ENCODE data around the gene NKAIN4. TPM values are rescaled to one million over a fixed set of nuclear protein-coding genes. Genes with fewer than 3 reads are reported as not detected.

The NKAIN4 gene
- total and polyA plus RNA-seq, 4 donors = not detected

DNA sequence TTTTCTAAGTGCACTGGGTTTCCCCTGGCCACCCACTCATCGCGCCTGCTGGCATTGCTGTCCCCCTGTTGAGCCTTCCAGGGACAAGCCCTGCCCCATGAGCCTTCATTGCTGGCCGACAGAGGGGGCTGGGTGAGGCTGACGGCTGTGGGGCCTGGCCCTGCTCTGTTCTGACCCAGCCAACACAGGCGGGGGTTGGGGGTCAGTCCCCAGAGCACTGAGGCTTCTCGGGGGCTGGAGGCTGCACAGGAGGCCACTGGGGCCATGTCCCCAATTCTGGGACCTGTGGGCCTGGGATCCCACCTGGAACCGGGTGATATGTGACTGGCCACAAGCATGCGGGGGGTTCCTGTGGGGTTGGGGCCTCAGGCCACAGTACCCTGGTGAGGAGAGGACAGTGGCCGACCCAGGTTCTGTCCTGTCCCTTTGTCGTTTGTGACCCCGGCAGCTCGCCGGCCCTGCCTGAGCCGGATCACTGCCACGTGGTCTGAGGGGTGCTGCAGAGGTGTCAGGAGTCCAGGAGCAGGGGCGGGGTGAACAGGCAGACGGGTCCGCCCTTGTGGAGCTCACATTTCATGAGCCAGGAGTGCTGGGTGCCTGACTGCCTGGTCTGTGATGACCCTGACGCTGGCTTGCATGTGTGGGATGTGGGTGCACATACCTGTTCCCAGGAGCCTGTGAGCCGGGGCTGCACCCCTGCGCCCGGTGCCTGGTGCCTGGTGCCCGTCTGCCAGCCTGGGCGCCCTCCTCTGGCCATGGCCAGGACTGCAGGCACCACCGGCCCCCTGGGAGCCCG lies 36.6 kb upstream of the NKAIN4 start:
- Histone ChIP-seq H3K9me3 (ENCODE audit: control insufficient read depth, low read length) (no peaks in the 10 kb centered on the region), H3K27me3 (ENCODE audit: control insufficient read depth in 1 of 2, insufficient read depth in 2 of 2, low read length in 1 of 2) (no peaks in the 10 kb centered on the region), H3K4me3 (ENCODE audit: low read length in 2 of 2) (no peak overlapping the region), H3K4me1 (ENCODE audit: control insufficient read depth in 1 of 2, insufficient read depth in 2 of 2, low read length in 2 of 2) (no peaks in the 10 kb centered on the region), H3K27ac (ENCODE audit: low read depth in 1 of 2, low read length in 2 of 2) (no peak overlapping the region), H3K36me3 (ENCODE audit: control insufficient read depth in 1 of 2, insufficient read depth in 2 of 2, low read length in 1 of 2) (peaks cover 0 to 6% of the 10 kb centered on the region in 2 donors)
- intact Hi-C loops (cut with DNase I) = no loop called here
- DNase-seq (peak in 1 of 2 donors; percentile 52), ATAC-seq (ENCODE audit: low FRiP score) (no peak)
- 26 to 29% methylated on average over 26 of the region's 26 CpGs for WGBS, 2 donors

DNA sequence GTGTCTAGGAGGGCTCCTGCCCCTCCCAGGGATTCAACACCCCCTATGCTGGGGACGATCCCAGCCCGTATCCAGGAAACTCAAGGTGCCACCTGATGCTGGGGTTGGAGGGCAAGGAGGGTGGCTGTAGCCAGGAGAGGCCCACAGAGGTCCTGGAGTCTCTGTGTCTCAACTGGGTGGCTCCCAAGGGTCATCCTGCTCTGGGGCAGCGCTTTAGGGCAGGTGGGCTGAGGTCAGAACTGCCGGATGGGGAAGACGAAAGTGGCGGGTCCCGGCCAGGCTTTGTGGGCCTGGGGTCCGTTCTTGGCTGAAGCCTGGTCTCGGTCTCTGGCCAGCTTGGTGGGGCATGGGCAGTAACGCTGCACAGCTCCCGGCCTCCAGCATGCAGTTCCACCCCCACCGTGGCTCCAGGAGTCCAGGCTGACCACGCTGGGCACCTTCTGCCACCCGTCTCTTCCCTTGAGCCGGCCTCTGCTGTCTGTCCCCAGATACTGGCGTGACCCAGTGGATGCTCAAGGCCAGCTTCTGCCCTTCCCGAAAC lies 35.9 kb upstream of the NKAIN4 start:
- 71 to 73% methylated on average over 14 to 17 of the region's 17 CpGs for WGBS, 2 donors
- no peaks in the 10 kb centered on the region for H3K4me1 ChIP-seq (ENCODE audit: control insufficient read depth in 1 of 2, insufficient read depth in 2 of 2, low read length in 2 of 2)
- H3K27ac ChIP-seq (ENCODE audit: low read depth in 1 of 2, low read length in 2 of 2) = no peak overlapping the region
- intact Hi-C loops (cut with DNase I) = no loop called here
- H3K9me3 ChIP-seq (ENCODE audit: control insufficient read depth, low read length) = no peaks in the 10 kb centered on the region
- ATAC-seq (ENCODE audit: low FRiP score) (no peak), DNase-seq (peak in 1 of 2 donors; percentile 47)
- H3K4me3 ChIP-seq (ENCODE audit: low read length in 2 of 2) = no peak overlapping the region
- H3K36me3 ChIP-seq (ENCODE audit: control insufficient read depth in 1 of 2, insufficient read depth in 2 of 2, low read length in 1 of 2) = peaks cover 0 to 8% of the 10 kb centered on the region in 2 donors
- no peaks in the 10 kb centered on the region for H3K27me3 ChIP-seq (ENCODE audit: control insufficient read depth in 1 of 2, insufficient read depth in 2 of 2, low read length in 1 of 2)

DNA sequence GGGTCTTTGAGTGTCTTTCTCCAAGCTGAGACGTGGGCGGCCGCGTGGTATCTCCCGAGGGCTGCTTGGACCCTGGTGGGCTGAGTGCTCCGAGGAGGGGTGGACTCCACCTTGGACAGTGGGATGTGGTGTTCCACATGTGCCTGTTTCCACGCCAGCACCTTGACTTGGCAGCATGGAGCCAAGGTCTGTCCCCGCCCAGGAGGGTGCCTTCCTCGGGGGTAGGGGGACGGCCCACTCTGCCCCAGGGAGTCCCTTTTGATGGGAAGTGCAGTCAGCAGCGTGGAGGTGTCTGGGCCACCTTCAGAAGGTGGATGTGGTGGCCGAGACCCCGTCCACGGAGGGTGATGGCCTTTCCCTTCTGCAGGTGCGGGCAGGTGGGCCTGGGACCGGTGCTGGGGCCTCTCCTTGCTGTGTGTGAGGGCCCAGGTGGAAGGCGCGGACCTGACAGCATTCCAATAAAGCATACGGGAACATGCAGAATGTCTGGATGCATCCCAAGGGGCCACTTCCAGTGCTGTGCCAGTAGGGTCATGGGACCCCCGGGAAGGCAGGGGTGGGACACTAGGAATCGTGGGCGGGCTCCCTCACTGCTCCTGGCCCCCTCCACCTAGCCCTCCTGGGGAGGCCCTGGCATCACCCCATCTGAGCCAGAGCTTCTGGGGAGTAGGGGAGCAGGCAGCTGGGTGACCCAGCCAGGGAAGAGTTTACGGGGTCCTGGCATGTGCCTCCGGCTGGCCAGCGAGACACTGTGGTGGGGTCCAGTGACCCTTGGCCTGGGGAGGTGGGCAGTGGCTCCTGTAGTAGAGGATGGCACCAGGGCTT lies 35.3 kb upstream of the NKAIN4 start:
- DNase-seq (peak in 1 of 2 donors; percentile 45), ATAC-seq (ENCODE audit: low FRiP score) (no peak)
- Histone ChIP-seq H3K4me1 (ENCODE audit: control insufficient read depth in 1 of 2, insufficient read depth in 2 of 2, low read length in 2 of 2) (no peaks in the 10 kb centered on the region), H3K27me3 (ENCODE audit: control insufficient read depth in 1 of 2, insufficient read depth in 2 of 2, low read length in 1 of 2) (no peaks in the 10 kb centered on the region), H3K36me3 (ENCODE audit: control insufficient read depth in 1 of 2, insufficient read depth in 2 of 2, low read length in 1 of 2) (peaks cover 0 to 8% of the 10 kb centered on the region in 2 donors), H3K4me3 (ENCODE audit: low read length in 2 of 2) (no peak overlapping the region), H3K9me3 (ENCODE audit: control insufficient read depth, low read length) (no peaks in the 10 kb centered on the region), H3K27ac (ENCODE audit: low read depth in 1 of 2, low read length in 2 of 2) (no peak overlapping the region)
- intact Hi-C loops (cut with DNase I) = no loop called here
- 80 to 83% methylated on average over 18 to 25 of the region's 25 CpGs for WGBS, 2 donors

GRCh38 chr20:63288581-63289251 lies 34.5 kb upstream of the NKAIN4 start:
- Histone ChIP-seq H3K4me3 (ENCODE audit: low read length in 2 of 2) (no peak overlapping the region), H3K27me3 (ENCODE audit: control insufficient read depth in 1 of 2, insufficient read depth in 2 of 2, low read length in 1 of 2) (no peaks in the 10 kb centered on the region), H3K27ac (ENCODE audit: low read depth in 1 of 2, low read length in 2 of 2) (no peak overlapping the region), H3K36me3 (ENCODE audit: control insufficient read depth in 1 of 2, insufficient read depth in 2 of 2, low read length in 1 of 2) (peaks cover 0 to 10% of the 10 kb centered on the region in 2 donors), H3K4me1 (ENCODE audit: control insufficient read depth in 1 of 2, insufficient read depth in 2 of 2, low read length in 2 of 2) (no peaks in the 10 kb centered on the region), H3K9me3 (ENCODE audit: control insufficient read depth, low read length) (no peaks in the 10 kb centered on the region)
- ATAC-seq (ENCODE audit: low FRiP score) = no peak
- WGBS, 2 donors = 79 to 84% methylated on average over 28 of the region's 28 CpGs
- intact Hi-C loops (cut with DNase I) = no loop called here
- peak in 1 of 2 donors; percentile 32 for DNase-seq

DNA sequence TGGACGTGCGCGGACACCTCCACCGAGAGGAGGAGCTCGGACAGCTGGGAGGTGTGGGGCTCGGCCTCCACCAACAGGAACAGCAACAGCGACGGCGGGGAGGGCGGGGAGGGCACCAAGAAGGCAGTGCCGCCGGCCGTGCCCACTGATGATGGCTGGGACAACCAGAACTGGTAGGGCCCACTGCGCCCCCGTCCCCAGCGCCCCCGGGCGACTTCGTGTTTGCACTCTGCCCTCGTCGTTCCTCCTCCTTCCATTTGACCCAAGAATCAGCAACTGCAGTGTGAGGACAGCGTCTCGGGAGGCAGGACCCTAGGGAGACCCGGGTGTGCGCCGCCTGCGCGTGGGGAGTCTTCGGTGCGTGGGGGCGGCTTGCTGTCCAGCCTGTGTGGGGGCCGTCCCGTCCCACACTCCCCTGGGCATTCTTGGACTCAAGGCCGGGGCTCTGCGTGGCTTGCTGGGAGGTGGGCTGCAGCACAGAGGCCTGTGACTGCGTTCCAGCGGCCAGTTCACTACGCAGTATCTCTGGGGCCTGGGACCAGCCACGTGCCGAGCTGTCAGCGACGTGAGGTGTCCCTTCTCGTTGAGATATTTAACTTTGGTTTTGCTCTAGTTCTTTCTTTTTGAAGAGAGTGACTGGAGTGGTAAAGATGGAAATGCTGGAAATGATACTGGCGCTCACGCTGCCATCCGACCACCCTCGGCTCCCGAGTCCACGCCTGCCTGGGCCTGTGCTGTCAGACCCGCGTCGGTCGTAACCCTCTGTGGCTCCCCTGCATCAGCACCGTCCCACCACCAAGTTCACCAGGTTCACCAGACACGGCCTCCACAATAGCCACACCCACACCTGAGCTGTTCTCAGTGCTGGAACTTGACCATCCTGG lies 33.7 kb upstream of the NKAIN4 start:
- ATAC-seq (ENCODE audit: low FRiP score) (no peak), DNase-seq (peak in 1 of 2 donors; percentile 43)
- intact Hi-C loops (cut with DNase I) = no loop called here
- H3K9me3 ChIP-seq (ENCODE audit: control insufficient read depth, low read length) = no peaks in the 10 kb centered on the region
- no peak overlapping the region for H3K27ac ChIP-seq (ENCODE audit: low read depth in 1 of 2, low read length in 2 of 2)
- H3K4me1 ChIP-seq (ENCODE audit: control insufficient read depth in 1 of 2, insufficient read depth in 2 of 2, low read length in 2 of 2) = no peaks in the 10 kb centered on the region
- no peak overlapping the region for H3K4me3 ChIP-seq (ENCODE audit: low read length in 2 of 2)
- H3K36me3 ChIP-seq (ENCODE audit: control insufficient read depth in 1 of 2, insufficient read depth in 2 of 2, low read length in 1 of 2) = peaks cover 0 to 10% of the 10 kb centered on the region in 2 donors
- no peaks in the 10 kb centered on the region for H3K27me3 ChIP-seq (ENCODE audit: control insufficient read depth in 1 of 2, insufficient read depth in 2 of 2, low read length in 1 of 2)
- WGBS, 2 donors = 90% methylated on average over 55 of the region's 55 CpGs

DNA sequence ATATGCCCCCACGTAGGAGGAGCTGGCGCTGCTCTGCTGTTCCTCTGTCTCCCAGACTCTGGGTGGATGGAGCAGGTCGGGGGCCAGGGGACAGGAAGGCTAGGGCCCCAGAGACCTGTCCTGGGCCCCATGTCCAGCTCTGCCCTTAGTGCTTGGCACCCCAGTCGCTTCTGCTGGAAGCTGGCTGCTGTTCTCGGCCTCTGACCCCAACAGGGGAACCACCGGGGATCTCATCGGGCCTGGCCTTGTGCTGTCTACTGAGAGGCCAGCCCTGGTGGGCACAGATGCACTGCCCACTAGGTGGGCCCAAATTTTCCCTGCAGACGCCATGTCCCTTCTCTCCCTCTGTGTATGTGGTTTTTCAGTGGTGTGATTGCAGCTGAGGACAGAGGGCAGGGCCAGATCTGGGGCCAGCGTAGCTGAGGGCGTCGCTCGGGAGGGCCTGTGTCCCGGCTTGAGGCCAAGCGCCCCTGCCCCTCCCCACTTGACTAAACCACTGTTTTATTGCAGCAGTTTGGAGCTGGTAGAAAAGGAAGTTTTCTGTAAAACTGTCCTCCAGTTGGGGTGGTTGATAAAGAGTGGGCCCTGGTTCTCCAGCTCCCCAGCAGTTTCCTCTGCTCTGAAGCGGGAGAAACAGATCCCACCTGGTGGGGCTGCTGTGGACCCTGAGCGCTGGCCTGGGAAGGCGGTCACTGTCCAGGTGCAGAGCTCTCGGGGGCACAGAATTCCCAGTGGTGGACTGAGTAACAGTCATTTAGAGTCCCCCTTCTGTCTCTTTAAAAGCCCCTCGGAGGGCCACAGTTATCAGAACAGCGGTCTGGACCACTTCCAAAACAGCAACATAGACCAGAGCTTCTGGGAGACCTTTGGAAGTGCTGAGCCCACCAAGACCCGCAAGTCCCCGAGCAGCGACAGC lies 32.8 kb upstream of the NKAIN4 start:
- peak in 1 of 2 donors; percentile 12 for DNase-seq
- Histone ChIP-seq H3K4me1 (ENCODE audit: control insufficient read depth in 1 of 2, insufficient read depth in 2 of 2, low read length in 2 of 2) (no peaks in the 10 kb centered on the region), H3K4me3 (ENCODE audit: low read length in 2 of 2) (no peak overlapping the region), H3K27ac (ENCODE audit: low read depth in 1 of 2, low read length in 2 of 2) (no peak overlapping the region), H3K9me3 (ENCODE audit: control insufficient read depth, low read length) (no peaks in the 10 kb centered on the region), H3K27me3 (ENCODE audit: control insufficient read depth in 1 of 2, insufficient read depth in 2 of 2, low read length in 1 of 2) (no peaks in the 10 kb centered on the region), H3K36me3 (ENCODE audit: control insufficient read depth in 1 of 2, insufficient read depth in 2 of 2, low read length in 1 of 2) (peaks cover 0 to 13% of the 10 kb centered on the region in 2 donors)
- 85 to 88% methylated on average over 23 of the region's 23 CpGs for WGBS, 2 donors
- intact Hi-C loops (cut with DNase I) = no loop called here
- ATAC-seq (ENCODE audit: low FRiP score) = no peak

All from aorta (tissue), 5 donors.